T-helper 2 cell treated with Interferon-gamma antibody and Interleukin-4, amounts not matched to agents 100 ng/mL and 5 ng/mL, for 36 hours (primary cell): Measurements from ENCODE around the gene P2RX1. TPM values are rescaled to one million over a fixed set of nuclear protein-coding genes. Genes with fewer than 3 reads are reported as not detected.
"Not testable (repeated sequence)": the region's sequence is repeated elsewhere in the genome, so short reads cannot be mapped to it uniquely, and the experiment has no call there.

ENCODE experiments used
- intact Hi-C: fragments of 100-400 bp; cut with micrococcal nuclease; formaldehyde crosslinking; loops from one replicate; pipeline ENCODE4 v1.15.1; 2023
- total RNA-seq: library from RNA; stranded (reverse); gene quantifications from 2 replicates; pipeline ENCODE4 v1.2.3, GENCODE V29; 2022

P2RX1 gene
- total RNA-seq, 1 donor from 2014 or later = 2.0 TPM

- intact Hi-C loops = no loop called here
These were observed 37.3 kb upstream of the P2RX1 start for GRCh38 chr17:3953542-3953941.

GRCh38 chr17:3952186-3952585 lies 35.9 kb upstream of the P2RX1 start:
- intact Hi-C loops = no loop called here

- intact Hi-C loops = no loop called here
These were observed 35.2 kb upstream of the P2RX1 start for GRCh38 chr17:3951420-3951819.

GRCh38 chr17:3951003-3951402 lies 34.7 kb upstream of the P2RX1 start:
- intact Hi-C loops = no loop called here

- intact Hi-C loops = no loop called here
These were observed 34.3 kb upstream of the P2RX1 start for GRCh38 chr17:3950584-3950983.

GRCh38 chr17:3949418-3949817 lies 33.2 kb upstream of the P2RX1 start:
- intact Hi-C loops = no loop called here

GRCh38 chr17:3948551-3948950 lies 32.3 kb upstream of the P2RX1 start:
- intact Hi-C loops = not testable (repeated sequence)

GRCh38 chr17:3947318-3947810 lies 31.1 kb upstream of the P2RX1 start:
- intact Hi-C loops = no loop called here

GRCh38 chr17:3946711-3947235 lies 30.5 kb upstream of the P2RX1 start:
- intact Hi-C loops = no loop called here

GRCh38 chr17:3944485-3945388 lies 28.5 kb upstream of the P2RX1 start:
- intact Hi-C loops = no loop called here

GRCh38 chr17:3943240-3943891 lies 27.1 kb upstream of the P2RX1 start:
- intact Hi-C loops = no loop called here

- intact Hi-C loops = no loop called here
These were observed 24.9 kb upstream of the P2RX1 start for GRCh38 chr17:3940965-3941698.

- intact Hi-C loops = no loop called here
These were observed 21.1 kb upstream of the P2RX1 start for GRCh38 chr17:3937359-3937758.

GRCh38 chr17:3935825-3936355 lies 19.6 kb upstream of the P2RX1 start:
- intact Hi-C loops = no loop called here

- intact Hi-C loops = no loop called here
These were observed 18.9 kb upstream of the P2RX1 start for GRCh38 chr17:3935140-3935542.

GRCh38 chr17:3929764-3930163 lies 13.5 kb upstream of the P2RX1 start:
- intact Hi-C loops = no loop called here

- intact Hi-C loops = no loop called here
These were observed 12.9 kb upstream of the P2RX1 start for GRCh38 chr17:3929181-3929580.

GRCh38 chr17:3928406-3928805 lies 12.1 kb upstream of the P2RX1 start:
- intact Hi-C loops = no loop called here

GRCh38 chr17:3927628-3928340 lies 11.5 kb upstream of the P2RX1 start:
- intact Hi-C loops = no loop called here

- intact Hi-C loops = no loop called here
These were observed 10.8 kb upstream of the P2RX1 start for GRCh38 chr17:3926860-3927627.
